ENCODE data around the gene ALOX12.

The ALOX12 gene

DNA sequence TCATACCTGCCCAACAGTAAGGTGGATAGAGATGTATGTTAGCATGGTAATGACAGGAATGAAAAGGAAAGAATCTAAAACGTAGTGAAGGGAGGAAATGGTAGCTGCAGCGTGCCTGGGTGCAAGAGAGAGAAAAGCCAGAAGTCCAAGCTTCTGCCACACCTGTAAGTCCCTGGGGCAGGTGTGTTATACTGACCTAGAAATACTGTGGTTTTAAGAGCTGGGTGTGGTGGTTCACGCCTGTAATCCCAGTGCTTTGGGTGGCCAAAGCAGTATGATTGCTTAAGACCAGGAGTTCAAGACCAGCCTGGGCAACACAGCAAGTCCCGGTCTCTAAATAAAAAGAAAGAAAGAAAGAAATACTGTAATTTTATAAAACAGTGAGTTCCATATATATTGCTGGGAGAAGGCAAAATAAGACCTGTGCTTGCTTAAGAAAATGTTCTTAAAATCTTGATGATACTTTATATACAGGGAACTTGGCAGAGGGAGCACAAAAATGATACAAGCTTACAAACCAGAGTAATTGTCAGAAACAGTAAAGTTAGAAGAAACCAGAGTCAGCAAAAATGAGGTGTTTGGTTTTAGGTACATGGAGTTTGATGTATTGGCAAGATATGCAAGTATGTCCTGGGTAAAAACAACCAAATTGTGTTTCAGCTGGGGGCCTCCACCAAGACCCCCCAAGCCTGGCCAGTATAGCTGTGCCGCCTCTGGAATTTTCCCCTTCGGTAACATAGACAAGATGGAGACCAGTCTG lies 6.6 kb downstream of the ALOX12 start:
- no peak for DNase-seq

DNA sequence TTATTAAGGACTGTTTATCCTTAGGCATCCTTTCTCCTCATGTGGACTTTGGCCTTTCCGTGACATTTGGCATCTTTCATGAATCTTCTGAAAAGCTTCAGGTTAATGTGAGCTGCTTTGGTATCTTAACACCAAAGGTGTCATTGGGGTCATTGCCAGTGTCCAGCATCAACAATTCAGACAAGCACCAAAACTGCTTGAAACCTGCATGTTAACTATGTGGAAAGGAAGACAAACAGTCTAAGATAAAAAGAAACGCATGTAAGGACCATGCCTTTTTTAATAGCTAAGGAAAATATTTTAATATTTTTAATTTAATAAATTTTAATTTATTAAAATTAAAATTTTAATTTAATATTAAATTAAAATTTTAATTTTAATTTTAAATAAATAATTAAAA lies 7.9 kb downstream of the ALOX12 start:
- DNase-seq: no peak

DNA sequence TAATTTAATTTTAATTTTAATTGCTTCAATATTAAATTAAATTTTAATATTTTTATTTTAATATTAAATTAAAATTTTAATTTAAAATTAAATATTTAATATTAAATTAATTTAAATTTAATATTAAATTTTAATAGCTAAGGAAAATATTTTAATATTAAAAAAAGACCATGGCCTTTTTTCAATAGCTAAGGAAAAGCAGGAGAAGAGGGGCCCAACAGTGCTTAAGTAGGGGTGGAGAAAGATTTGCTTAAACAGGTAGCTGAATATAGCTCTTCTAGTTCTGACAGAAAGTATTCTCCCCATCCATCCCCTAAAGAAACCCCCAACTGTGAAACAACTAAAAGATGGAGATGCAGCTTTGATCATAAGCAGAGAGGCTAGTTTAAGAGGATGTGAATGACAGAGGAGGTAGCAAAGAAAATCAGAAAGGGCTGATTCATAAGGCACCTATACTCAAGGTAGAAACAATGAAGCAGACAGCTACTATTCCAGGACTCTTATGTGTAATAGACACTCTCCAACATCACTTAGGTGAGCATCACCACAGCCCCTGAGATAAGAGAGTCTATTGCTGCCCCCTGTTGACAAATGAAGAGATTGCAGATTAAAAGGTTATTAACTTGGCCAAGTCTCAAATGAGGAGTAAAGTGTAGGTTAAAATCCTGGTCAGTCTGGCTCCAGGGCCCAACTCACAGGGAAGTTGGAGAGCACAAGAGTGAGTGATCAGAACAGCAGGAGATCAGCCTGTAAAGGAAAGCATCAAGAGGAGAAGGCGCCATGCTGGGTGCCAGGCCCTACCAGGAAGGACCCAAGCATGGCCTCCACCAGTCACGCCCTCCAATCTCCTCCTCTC lies 8.8 kb downstream of the ALOX12 start:
- peak; percentile 28 for DNase-seq

DNA sequence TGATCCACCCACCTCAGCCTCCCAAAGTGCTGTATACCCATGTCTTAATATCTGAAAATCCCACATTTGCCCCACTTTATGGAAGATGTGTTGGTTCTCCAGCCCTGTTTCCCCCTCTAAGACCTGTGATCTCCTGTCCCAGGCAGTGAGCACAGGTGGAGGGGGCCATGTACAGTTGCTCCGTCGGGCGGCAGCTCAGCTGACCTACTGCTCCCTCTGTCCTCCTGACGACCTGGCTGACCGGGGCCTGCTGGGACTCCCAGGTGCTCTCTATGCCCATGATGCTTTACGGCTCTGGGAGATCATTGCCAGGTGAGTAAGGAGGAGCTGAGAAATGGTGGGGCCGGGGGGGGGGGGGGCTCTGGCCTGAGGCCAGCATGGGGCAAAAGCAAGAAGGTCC lies 9.9 kb downstream of the ALOX12 start:
- DNase-seq: no peak

DNA sequence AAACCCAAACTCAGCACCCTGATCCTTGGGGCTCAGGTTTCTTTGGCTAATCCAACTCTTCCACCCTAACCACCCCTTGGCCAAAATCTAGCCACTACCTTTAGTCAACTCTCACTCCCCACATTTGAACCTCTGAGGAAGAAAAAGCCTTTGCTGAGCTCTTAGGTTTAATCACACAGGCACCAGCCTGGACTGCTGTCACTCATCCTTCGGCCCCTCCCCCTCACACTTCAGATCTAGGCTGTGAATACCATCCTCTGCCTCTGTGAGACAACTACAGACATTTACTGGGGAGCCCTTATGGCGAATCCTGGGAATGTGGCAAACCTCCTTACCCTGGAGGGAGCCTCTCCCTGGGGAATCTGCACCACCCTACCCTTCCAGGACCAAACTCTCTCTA lies 11.3 kb downstream of the ALOX12 start:
- DNase-seq: no peak

DNA sequence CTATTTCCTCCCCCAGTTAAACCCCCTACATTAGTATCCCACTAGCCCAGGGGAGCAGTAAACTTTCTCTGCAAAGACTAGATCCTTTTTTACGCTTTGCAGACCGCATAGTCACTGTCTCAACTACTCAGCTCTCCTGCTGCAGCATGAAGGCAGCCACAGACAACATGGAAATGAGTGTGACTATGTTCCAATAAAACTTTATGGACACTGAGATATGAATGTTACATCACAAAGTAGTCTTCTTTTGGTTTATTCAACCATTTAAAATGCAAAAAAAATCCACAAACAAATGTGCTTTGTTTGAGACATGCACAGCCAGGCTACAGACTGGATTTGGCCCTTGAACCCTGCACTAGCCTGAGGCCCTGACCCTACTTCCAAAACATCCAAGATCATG lies 14.7 kb downstream of the ALOX12 start:
- no peak for DNase-seq

DNA sequence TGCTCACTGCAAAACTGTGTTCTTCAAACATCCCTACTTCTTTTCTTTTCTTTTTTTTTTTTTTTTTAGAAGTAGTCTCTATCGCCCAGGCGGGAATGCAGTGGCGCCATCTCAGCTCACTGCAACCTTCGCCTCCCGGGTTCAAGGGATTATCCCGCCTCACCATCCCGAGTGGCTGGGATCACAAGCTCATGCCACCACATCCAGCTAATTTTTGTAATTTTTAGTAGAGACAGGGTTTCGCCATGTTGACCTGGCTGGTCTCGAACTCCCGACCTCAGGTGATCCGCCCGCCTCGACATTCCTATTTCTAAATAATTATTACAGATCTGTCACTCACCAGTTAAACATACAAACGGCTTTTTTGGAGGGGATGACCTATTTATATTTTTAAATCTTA lies 15.6 kb downstream of the ALOX12 start:
- DNase-seq: no peak

DNA sequence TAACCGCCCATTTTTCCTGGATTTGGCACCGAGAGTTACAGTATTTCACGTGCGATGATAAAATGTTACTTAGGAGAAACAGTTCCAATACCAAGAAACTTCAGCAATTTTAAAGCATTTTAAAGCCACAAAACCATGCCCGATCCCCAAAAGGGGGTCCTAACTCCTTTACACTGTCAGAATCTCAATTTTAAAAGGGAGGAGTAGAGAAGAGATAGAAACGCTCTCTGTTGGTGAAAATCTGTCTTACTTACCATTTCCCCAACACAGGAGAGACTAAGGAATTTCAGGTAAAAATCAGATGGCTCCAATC lies 16.0 kb downstream of the ALOX12 start:
- no peak for DNase-seq

DNA sequence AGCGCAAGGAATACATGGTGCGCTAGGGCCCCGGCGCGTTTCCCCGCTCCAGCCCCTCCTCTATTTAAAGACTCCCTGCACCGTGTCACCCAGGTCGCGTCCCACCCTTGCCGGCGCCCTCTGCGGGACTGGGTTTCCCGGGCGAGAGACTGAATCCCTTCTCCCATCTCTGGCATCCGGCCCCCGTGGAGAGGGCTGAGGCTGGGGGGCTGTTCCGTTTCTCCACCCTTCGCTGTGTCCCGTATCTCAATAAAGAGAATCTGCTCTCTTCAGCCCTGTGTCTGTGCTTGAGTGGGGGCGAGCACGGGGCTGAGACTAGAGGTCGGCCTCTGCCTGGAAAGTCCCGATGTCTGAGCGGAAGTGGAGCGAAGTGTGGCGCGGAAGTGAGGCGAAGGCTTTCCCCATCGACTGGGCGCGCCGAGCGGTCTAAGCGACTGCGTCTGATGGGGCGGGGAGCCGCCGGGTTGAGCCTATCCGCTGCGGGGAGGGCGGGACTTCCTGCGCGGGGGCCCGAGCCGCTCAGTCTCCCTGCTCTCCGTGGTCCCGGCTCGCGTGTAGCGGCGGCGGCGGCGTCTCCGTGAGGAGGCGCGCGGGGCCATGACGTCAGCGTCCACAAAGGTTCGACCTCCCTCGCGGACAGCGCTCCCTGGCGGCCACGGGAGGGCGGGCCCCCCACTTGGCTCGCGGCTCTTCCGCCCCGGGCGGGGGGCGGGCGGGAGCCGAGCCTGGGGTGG lies 18.6 kb downstream of the ALOX12 start:
- peak; percentile 98 for DNase-seq

DNA sequence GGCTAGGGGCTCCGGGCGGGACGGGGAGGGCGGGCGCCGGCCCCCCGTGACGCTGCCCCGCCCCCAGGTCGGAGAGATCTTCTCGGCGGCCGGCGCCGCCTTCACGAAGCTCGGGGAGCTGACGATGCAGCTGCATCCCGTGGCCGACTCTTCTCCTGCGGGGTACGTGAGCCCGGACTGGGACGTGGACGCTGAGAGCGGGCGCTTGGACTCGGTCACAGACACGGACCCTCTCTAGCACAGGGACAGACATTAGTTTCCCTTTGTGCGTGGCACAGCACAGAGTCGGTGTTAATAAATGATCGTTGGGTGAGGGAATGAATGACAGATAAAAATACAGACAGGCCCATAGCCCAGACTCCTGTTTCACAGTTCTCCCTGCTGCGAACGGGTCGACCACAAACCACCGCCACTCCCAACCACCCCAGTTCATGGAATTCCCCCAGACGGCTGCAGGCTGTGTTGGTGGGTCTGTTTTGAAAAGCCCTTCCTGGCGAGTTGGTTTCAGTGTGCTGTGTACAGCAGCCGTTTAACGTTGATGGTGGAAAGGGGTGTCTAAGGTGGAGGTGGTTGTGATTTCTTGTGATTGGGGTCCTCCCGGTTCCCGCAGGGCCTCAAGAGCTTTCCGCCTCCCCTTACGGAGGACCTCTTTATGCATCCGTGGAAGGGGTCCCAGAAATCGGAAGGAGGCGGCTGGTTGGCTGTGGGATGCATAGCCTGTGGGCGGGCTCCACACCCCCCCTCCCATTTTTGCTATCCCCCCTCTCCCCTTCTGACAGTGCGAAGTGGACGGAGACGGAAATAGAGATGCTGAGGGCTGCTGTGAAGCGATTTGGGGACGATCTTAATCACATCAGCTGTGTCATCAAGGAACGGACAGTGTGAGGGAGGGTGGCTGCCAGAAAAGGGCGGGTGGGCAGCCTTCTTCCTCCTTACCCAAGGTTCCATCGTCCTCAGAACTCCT lies 19.4 kb downstream of the ALOX12 start:
- DNase-seq: peak; percentile 79

DNA sequence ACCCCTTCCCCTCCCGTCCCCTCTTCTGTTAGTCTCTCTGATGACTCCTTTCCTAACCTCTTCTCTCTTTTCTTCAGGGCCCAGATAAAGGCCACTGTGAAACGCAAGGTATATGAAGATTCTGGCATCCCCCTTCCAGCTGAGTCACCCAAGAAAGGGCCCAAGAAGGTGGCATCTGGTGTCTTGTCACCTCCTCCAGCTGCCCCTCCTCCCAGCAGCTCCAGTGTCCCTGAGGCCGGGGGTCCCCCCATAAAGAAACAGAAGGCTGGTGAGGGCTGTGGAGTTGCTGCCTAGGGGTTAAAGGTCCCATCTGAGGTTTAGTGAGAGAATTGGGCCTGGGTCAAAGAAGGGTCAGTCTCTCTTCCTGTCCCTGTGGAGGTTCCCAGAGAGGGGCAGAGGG lies 20.6 kb downstream of the ALOX12 start:
- peak; percentile 27 for DNase-seq

DNA sequence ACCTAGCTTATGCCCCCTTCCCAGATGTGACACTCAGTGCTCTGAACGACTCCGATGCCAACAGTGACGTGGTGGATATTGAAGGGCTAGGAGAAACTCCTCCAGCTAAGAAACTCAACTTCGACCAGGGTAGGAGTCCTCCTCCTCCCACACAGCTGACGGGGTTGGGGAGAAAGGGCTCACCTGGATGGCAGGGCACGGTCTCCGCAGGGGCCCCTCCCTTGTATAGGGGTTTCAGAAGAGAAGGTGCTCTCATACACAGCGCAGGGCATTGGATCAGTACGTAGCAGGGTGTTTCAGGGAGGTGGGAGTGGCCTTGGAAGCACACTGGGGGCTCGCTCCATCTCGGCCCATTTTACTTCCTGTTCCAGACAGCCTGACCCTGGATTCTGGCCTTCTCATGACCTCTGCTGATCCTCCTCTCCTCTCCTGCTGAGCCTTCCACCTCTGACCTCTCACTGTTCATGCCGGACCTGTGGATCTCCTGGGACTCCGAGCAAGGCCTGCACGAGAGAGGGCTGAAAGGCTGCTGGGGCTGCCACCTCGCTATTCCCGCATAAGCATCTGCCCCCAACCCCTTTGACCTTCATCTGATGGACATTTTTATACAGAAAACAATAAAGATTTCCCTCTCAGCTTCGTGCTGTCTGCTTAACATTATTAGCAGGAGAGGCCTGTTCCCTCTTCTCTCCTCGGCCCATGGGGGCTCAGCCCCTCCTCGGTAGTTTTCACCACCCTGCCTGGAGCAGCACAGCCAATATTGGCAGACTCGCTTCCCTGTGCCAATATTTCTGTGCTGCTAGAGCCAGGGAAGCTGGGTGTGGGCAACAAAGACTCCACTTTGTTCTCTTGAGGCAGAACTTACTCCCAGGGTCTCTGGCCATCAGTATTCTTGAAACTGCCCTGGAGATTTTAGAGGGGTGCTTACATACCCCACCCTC lies 21.3 kb downstream of the ALOX12 start:
- no peak for DNase-seq

DNA sequence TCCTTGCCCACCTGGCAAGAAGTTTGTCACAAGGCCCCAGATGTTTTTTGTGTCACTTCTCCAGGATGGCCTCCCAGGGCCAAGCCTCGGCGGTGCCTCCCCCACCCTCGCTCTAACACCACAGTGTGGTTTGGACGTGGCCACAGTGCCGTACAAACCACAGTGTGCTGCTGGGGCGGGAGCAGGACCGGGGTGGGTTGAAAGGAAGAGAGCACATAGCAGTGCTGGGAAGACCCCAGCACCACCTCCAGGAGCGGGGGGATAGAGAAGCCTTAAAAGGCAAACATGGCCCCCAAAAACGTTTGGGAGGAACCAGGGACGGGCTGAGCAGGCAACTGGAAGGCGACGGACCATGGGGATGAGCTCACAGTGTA lies 22.0 kb downstream of the ALOX12 start:
- no peak for DNase-seq

DNA sequence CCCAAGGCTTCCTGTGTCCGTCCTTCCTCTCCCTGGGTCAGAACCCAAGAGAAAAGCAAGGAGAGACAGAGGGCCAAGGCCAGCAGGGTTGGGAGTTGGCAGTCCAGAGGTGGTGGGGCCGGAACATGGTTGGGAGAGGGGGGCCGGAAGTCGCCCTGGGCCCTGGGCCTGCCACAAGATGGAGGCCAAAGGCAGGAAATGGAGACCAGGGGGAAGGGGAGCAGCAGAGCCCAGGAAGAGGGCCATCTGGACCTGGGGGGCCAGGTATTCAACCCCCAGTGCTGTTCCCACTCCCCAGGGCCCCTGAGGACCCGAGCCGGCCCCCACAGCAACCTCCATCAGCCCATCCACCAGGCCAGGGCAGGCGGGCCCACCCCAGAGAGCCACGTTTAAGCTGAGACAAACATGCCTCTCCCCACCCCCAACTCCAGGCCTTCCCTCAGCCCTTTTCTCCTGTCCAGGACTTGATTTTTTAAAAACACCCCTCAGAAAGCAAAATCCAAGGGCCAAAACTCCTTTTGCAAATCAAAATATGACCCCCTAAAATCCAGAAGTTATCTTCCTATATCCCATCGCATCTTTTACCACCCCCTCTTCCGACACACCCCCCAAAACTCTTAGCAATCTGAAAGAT lies 22.6 kb downstream of the ALOX12 start:
- no peak for DNase-seq

DNA sequence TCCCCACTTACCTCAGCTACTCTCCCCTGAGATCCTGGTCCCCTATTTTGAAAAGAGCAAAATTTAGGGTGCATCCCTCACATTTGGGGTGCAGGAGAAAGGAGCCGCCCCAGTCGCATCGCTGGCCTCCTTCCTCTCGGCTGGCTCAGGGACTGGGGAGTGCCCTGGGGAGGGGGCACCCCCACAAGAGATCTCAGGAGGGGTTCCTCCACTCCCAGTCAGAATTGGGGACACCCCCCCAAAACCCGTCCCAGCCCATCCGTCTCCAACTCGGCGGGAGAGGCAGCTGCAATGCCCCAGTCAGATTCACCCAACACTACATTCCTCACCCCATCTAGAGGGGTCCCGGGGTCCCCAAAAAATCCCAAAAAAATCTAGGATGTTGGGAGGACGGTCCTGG lies 23.5 kb downstream of the ALOX12 start:
- DNase-seq: no peak

DNA sequence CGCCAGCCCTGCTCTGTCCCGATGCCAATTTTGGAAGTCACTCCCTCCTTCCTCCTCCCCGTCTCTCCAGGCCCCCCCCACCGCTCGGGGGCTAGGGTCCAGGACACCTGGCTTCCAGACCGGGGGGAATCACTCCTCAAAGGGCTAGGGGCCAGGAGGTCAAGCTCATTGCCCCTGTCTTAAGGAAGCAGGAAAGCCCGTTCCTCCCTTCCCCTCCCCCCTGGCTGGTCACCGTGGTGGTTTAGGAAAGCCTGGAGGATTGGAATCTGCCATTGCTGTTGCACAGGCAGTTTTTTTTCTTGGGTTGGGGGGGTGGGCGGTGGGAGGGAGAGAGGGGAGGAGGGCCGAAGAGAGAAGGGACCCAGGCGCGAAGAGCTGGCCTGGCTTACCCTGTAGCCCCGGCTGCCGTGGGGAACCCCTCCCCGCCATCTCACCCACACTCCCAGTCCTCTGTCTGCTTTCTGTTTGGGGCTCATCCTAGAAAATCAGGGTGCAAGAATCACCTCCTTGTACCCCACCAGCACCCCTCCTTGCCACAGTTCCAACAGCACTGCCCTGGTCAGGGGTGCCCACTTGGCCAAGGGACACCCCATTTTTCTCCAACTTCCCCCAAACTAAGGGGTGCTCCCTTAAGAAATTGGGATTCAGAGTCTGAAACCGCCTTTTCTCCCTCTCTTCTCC lies 24.1 kb downstream of the ALOX12 start:
- DNase-seq: no peak

DNA sequence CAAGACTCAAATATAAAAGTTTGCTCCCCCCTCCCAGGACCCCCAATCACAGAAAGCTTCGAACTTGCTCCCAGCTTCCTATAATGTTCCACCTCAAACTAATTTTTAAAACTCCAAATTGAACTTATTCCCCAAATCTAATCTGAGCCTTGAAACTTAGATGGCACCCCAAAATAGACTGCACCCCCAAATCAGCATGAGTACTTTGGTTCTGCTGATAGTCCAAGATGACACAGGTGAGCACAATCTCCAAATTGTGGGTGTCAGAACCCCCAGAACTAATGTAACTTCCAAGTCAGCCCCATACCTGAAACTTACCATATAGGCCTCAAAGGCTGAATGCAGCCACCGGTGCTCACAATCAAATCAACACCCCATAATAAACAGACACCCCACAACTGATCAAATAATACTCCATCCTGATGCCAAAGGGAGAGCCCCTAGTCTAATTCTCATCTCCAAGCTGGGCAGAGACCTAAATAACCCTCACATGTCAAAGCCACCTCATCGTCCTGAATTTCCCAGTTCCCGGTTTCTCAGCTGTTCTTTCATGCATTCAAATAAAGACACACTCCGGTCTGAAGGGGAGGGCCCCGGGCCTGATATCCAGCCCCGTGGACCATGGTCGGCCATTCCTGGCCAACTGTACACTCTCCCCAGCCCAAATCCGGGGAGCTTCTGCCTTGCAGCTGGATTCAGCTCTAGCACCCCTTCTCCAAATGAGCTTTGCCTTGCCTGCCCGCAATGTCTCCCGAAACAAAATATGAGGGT lies 25.2 kb downstream of the ALOX12 start:
- no peak for DNase-seq

DNA sequence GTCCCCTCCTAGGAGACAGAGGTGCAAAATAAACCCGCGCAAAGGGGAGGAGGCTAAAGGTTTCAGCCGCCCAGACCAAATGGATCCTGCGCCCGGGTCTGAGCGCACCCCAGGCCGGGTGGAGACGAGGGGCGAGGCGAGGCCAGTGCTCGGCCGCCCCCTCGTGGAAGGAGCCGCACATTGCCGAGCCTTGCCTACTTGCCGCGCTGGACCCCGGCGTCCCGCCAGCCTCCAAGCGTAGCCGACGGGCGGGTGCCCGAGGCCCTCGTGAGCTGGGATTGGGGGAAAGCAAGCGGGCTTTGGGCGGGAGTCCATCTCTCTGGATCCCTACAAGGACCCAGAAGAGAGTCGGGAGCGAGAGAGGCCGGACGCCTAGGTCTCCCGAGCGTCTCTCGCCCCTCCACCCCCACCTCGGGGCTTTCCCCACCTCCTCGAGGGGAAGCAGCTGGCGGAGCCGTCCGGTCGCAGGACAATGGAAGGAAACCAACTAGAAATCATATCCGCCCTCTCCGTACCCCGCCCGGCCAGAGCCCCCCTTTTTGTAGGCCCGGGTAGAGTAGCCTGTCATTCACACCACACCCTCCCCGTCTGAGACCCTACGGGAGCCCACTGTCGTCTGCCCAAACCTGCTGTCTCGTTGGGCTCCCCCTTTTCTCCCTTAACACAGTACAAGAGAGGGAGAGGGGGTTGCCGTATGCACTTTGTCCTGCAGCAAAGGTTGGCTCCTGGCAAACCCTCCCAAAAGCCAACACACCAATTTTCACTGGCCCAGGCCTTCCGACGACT lies 26.3 kb downstream of the ALOX12 start:
- DNase-seq: peak; percentile 87

Measured in activated CD4-positive, alpha-beta T cell treated with anti-CD3 and anti-CD28 coated beads for 48 hours (primary cell).